Sciatic nerve (tissue), 2 donors: ENCODE results near the gene SERPINB7. TPM values are rescaled to one million over a fixed set of nuclear protein-coding genes. Genes with fewer than 3 reads are reported as not detected.
A peak's percentile ranks its signal among the peaks of the same experiment; 100 is the strongest.

Experiments
- ATAC-seq: fragments of 200-7000 bp; cut with Tn5 transposase; one replicate; pipeline ENCODE4 v1.9.1; 2020; ENCODE audit warnings: mild to moderate bottlenecking, moderate library complexity
- DNase-seq: peaks from one replicate; pipeline ENCODE4 v3.0.0-alpha.2; 2020; ENCODE audit warnings: low spot score
- intact Hi-C: fragments of 100-400 bp; cut with DNase I; formaldehyde crosslinking; loops from one replicate; pipeline ENCODE4 v1.14.2; 2022
- total RNA-seq: library from RNA; stranded (reverse); fragmentation: NEBNext Ultra II Directional; extraction: Animal tissue kit (Norgen Biotek cat#: 25700); gene quantifications from one replicate; pipeline ENCODE4 v1.2.1, GENCODE V29; 2021
- donor health status: DM: no; HTN: no; CAD: no.
- donor health status: DM: no; HTN: no; CAD: no.

Gene SERPINB7
- total RNA-seq, 1 donor from 2014 or later: 0.53 TPM

DNA sequence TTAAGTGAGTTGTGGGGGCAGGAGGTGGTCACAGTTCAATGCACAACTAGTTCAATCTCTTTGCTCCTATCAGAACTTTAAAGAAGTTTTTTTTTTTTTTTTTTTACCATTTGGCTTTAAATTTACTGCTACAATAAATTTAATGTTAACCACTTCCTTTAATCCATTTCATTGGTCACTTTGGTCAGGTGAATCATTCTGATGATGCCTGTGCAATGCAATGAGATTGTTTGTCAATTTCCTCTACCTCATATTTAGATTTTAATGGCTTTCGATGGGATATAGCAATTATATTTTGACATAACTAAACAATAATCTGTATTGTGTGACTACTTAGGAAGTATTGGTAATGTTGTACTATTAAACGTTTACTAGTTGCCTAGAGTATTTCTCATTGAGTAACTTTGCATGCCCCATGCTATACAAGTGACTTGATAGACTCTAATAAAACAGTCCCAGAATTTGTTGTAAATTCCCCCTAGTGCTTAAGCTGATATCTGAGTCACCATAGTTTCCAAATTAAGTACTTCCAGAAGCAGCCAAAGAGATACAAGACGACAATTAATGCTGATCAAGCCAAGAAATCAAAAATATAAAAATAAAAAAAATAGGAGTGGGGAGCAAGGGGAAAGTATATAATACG lies 59.4 kb downstream of the SERPINB7 start:
- ATAC-seq: no peak
- no peak for DNase-seq
- intact Hi-C loops: no loop called here

DNA sequence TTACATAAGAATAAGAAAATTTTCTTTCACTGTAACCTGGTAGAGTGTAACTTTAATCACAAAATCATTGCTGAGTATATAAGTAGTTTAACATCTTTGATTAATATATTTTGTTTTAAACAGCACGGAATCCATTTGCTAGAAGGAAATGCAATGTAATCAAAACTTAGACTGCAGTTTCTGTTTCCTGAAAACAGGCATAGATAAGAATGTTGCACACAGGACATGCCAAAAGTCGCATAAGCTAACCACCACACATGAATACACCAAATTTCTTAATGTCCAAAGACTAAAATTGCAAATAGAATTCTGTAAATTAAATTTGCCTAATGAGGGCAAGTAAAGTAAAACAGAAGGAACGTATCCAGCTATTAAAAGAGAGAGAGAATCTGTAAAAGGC lies 61.2 kb downstream of the SERPINB7 start:
- intact Hi-C loops: no loop called here
- no peak for ATAC-seq
- no peak for DNase-seq

DNA sequence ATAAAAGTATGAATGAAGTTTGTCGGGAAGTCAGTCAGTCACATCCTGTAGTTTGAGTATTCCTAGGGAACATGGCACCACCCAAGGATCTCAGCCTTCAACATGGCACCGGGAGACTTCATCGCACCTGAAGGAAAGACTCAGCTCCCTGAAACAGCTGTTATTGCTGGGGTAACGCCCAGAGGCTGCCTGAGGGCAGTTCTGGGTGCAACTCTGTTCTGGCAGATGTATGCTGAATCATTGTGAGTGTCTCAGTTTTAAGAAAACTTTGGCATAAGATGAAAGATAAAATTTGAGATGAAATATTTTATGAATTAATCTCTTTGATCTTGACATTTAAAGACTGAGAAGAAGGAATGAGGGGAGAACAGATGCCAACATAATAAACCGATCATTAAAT lies 62.4 kb downstream of the SERPINB7 start:
- no peak for DNase-seq
- no peak for ATAC-seq
- intact Hi-C loops: no loop called here

DNA sequence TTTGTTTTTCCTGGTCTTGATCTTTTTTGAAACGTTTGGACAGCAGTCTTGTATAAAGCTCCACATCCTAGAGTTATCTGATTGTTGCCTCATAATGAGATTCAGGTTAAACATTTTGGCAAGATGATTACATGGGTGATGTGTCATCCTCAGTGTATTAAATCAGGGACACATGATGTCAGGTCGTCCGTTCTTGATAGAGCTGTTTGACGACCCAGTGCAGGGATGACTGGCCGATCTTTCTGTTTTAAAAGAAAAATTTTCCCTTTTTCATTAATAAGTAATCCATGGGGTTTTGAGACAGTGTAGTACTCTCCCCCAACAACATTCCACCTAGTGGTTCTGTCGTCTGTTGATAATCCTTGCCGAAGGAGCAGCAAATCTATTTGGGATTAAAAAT lies 67.8 kb downstream of the SERPINB7 start:
- ATAC-seq: no peak
- intact Hi-C loops: no loop called here
- no peak for DNase-seq

DNA sequence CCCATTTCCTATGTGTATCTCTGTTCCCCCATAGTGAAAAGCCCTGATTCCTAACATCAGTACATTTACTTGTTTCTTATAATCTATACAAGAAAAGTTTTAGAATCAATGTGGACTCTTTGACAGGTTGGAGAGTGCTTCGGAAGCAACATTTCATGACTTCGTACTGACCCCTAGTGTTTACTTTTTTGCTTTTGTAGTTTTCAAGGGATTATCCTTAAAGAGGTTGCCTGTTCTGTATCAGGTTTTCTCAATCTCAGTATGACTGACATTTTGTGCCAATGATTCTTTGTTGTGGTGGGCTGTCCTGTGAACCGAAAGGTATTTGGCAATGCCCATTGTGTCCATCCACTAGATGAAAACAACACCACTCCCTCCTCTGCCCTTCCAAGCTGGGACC lies 69.0 kb downstream of the SERPINB7 start:
- no peak for ATAC-seq
- no peak for DNase-seq
- intact Hi-C loops: no loop called here

DNA sequence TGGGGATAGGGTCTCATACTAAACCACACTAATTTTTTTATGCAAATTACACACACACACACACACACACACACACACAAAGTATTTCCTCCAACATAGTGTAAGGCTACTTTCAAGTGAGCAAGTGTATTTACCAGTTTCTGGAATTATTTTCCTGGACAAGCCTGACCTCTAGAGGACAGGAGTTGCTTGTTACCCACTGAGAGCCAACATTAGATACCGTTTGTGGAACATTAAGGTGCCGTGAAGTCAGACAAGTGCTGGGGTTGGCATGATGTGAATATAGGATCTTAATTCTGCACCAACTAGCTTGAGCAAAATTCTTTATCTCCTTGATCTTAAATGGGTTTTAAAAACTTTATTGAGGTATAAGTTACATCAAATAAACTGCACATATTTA lies 72.9 kb downstream of the SERPINB7 start:
- DNase-seq: no peak
- ATAC-seq: peak; percentile 32
- intact Hi-C loops: no loop called here

DNA sequence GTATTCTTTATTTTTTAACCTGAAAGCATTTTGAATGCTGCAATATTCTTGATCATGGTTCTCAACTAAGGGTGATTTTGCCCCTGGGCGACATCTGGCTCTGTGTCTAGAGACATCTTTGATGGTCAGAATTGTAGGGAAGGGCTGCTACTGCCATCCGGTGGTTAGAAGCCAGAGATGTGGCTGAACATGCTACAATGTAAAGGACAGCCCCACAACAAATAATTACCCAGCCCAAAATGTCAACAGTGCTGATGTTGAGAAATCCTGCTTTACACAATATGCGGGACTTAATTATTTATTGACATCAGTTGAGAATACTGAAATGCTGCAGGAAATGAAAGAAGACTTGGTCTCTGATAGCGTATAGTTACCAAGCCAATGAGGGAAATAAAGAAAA lies 74.8 kb downstream of the SERPINB7 start:
- ATAC-seq (no peak), DNase-seq (no peak)
- intact Hi-C loops: no loop called here

DNA sequence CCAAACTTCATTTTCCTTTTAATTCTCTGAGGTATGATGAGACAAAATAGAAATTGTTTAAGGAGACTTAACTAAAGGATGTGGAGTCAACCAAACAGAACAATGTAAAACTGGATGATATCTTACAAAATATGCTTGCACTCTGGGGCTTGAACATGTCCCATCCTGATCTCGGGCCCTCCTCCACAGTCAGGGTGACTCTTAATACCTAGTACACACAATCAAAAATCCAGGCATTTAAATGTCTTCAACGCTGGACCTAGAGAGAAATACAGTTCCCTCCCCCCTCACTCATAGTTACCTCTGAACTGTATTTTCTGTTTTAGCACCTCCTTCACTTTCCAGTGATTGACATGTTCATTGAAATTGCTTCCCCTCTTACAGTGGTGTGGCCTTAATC lies 75.4 kb downstream of the SERPINB7 start:
- no peak for DNase-seq
- ATAC-seq: no peak
- intact Hi-C loops: no loop called here

Other genes with a start within 250 kb of the SERPINB7 start
- not detected for gene SERPINB12, start 233.0 kb upstream of the SERPINB7 start, total RNA-seq
- gene SERPINB13, start 188.1 kb upstream of the SERPINB7 start, total RNA-seq: not detected
- gene SERPINB4, start 131.2 kb upstream of the SERPINB7 start, total RNA-seq: not detected
- not detected for gene SERPINB3, start 113.5 kb upstream of the SERPINB7 start, total RNA-seq
- not detected for gene SERPINB11, start 72.5 kb upstream of the SERPINB7 start, total RNA-seq
- gene SERPINB2, start 112.3 kb downstream of the SERPINB7 start, total RNA-seq: 2.6 TPM
- gene SERPINB10, start 132.5 kb downstream of the SERPINB7 start, total RNA-seq: not detected
- 7.8 TPM for gene HMSD, start 173.9 kb downstream of the SERPINB7 start, total RNA-seq
- gene SERPINB8, start 194.7 kb downstream of the SERPINB7 start, total RNA-seq: 16.5 TPM